ENCODE results near the gene FHL5.
"Not testable (repeated sequence)": the region's sequence is repeated elsewhere in the genome, so short reads cannot be mapped to it uniquely, and the experiment has no call there.

The FHL5 gene

GRCh38 chr6:96611342-96611991, 48.5 kb downstream of the FHL5 start:
- DNase-seq = no peak

- no peak for DNase-seq
Measured at GRCh38 chr6:96613291-96613999, 50.5 kb downstream of the FHL5 start.

GRCh38 chr6:96620851-96621250, 57.9 kb downstream of the FHL5 start:
- DNase-seq = no peak

- no peak for DNase-seq
Measured at GRCh38 chr6:96621983-96622382, 59.1 kb downstream of the FHL5 start.

- DNase-seq = no peak
Measured at GRCh38 chr6:96624957-96625356, 62.0 kb downstream of the FHL5 start.

- no peak for DNase-seq
Measured at GRCh38 chr6:96626759-96627364, 63.9 kb downstream of the FHL5 start.

- DNase-seq = no peak
Measured at GRCh38 chr6:96631248-96631647, 68.3 kb downstream of the FHL5 start.

GRCh38 chr6:96637979-96638378, 75.1 kb downstream of the FHL5 start:
- DNase-seq = not testable (repeated sequence)

GRCh38 chr6:96645106-96645505, 82.2 kb downstream of the FHL5 start:
- DNase-seq = no peak

GRCh38 chr6:96649926-96650325, 87.0 kb downstream of the FHL5 start:
- DNase-seq = no peak

- DNase-seq = no peak
Measured at GRCh38 chr6:96651816-96652215, 88.9 kb downstream of the FHL5 start.

GRCh38 chr6:96652552-96652951, 89.6 kb downstream of the FHL5 start:
- DNase-seq = no peak

GRCh38 chr6:96653181-96653580, 90.3 kb downstream of the FHL5 start:
- no peak for DNase-seq

GRCh38 chr6:96656567-96656966, 93.6 kb downstream of the FHL5 start:
- DNase-seq = no peak

- DNase-seq = no peak
Measured at GRCh38 chr6:96657344-96657743, 94.4 kb downstream of the FHL5 start.

- no peak for DNase-seq
Measured at GRCh38 chr6:96659084-96659845, 96.3 kb downstream of the FHL5 start.
